ENCODE measurements around the gene POLK. TPM values are rescaled to one million over a fixed set of nuclear protein-coding genes. Genes with fewer than 3 reads are reported as not detected.
"Not testable (repeated sequence)": the region's sequence is repeated elsewhere in the genome, so short reads cannot be mapped to it uniquely, and the experiment has no call there.

Gene POLK
- total RNA-seq, 1 experiment from 2014 or later: 9.0 TPM

- H4K20me1 ChIP-seq (ENCODE audit: low read length): no peaks in the 10 kb centered on the region
- BruUV-seq (replicated peaks): no TSS peak
- no peaks in the 10 kb centered on the region for H3K9me2 ChIP-seq (replicated peaks; ENCODE audit: low read length)
- no peak overlapping the region for H3K9ac ChIP-seq (ENCODE audit: low read length)
- intact Hi-C loops (cut with micrococcal nuclease): no loop called here
- no peaks in the 10 kb centered on the region; the same call in 1 of the 2 replicates for H3K36me3 ChIP-seq (ENCODE audit: low read depth, low read length)
- H3K27ac ChIP-seq (ENCODE audit: low read length): no peak overlapping the region
- ChIA-PET CTCF (no interaction called here), POLR2A (ENCODE audit: unreplicated experiment) (interaction anchor here (0.7 kb wide), 1 partner anchor 70 kb away, joined by 8 read pairs; no protein-coding TSS in a partner anchor)
- ATAC-seq (no peak), DNase-seq (no peak)
- H2AFZ ChIP-seq (ENCODE audit: low read length): no peak overlapping the region
- no peaks in the 10 kb centered on the region for H3K9me3 ChIP-seq (ENCODE audit: low read length)
- no peaks in the 10 kb centered on the region for H3K27me3 ChIP-seq (ENCODE audit: low read length)
- no peaks in the 10 kb centered on the region for H3F3A ChIP-seq (ENCODE audit: low read length, unreplicated experiment)
- no peak overlapping the region for H3K4me3 ChIP-seq (ENCODE audit: low read length)
- H3K4me1 ChIP-seq (ENCODE audit: insufficient read depth, low read length): no peaks in the 10 kb centered on the region; the same call in 1 of the 2 replicates
- H3K4me2 ChIP-seq (ENCODE audit: low read length): no peak overlapping the region
- TF ChIP-seq, protein P1, sequence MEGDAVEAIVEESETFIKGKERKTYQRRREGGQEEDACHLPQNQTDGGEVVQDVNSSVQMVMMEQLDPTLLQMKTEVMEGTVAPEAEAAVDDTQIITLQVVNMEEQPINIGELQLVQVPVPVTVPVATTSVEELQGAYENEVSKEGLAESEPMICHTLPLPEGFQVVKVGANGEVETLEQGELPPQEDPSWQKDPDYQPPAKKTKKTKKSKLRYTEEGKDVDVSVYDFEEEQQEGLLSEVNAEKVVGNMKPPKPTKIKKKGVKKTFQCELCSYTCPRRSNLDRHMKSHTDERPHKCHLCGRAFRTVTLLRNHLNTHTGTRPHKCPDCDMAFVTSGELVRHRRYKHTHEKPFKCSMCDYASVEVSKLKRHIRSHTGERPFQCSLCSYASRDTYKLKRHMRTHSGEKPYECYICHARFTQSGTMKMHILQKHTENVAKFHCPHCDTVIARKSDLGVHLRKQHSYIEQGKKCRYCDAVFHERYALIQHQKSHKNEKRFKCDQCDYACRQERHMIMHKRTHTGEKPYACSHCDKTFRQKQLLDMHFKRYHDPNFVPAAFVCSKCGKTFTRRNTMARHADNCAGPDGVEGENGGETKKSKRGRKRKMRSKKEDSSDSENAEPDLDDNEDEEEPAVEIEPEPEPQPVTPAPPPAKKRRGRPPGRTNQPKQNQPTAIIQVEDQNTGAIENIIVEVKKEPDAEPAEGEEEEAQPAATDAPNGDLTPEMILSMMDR (conservative IDR thresholded peaks at IDR 0.05; ENCODE audit: low read depth, low read length): no peak
- no peak for TF ChIP-seq EZH2phosphoT487 (IDR thresholded peaks at IDR 0.05; ENCODE audit: borderline replicate concordance, low read length)
- TF ChIP-seq EZH2 (IDR thresholded peaks at IDR 0.05; ENCODE audit: low read length, unreplicated experiment): no peak
- H3K79me2 ChIP-seq (ENCODE audit: low read length): peaks cover 26% of the 10 kb centered on the region
Measured at GRCh38 chr5:75529185-75529584, 17.5 kb downstream of the POLK start.

GRCh38 chr5:75532190-75532589, 20.5 kb downstream of the POLK start:
- POLR2A ChIA-PET (ENCODE audit: unreplicated experiment): no interaction called here
- TF ChIP-seq EZH2phosphoT487 (IDR thresholded peaks at IDR 0.05; ENCODE audit: borderline replicate concordance, low read length) (no peak), EZH2 (IDR thresholded peaks at IDR 0.05; ENCODE audit: low read length, unreplicated experiment) (no peak)
- TF ChIP-seq, protein P1 (conservative IDR thresholded peaks at IDR 0.05; ENCODE audit: low read depth, low read length): no peak
- DNase-seq (no peak), ATAC-seq (no peak)
- Histone ChIP-seq H3K4me1 (ENCODE audit: insufficient read depth, low read length) (no peaks in the 10 kb centered on the region), H3K27me3 (ENCODE audit: low read length) (no peaks in the 10 kb centered on the region), H3F3A (ENCODE audit: low read length, unreplicated experiment) (no peaks in the 10 kb centered on the region), H3K36me3 (ENCODE audit: low read depth, low read length) (peaks cover 10% of the 10 kb centered on the region; the same call in 1 of the 2 replicates), H3K79me2 (ENCODE audit: low read length) (0 out of 2 replicates have a peak, but pooled peaks cover 10% of the 10 kb centered on the region), H3K27ac (ENCODE audit: low read length) (no peak overlapping the region), H3K4me3 (ENCODE audit: low read length) (no peak overlapping the region), H3K9me2 (replicated peaks; ENCODE audit: low read length) (no peaks in the 10 kb centered on the region), H2AFZ (ENCODE audit: low read length) (no peak overlapping the region), H4K20me1 (ENCODE audit: low read length) (no peaks in the 10 kb centered on the region), H3K9ac (ENCODE audit: low read length) (no peak overlapping the region), H3K9me3 (ENCODE audit: low read length) (no peaks in the 10 kb centered on the region), H3K4me2 (ENCODE audit: low read length) (no peak overlapping the region)
- CTCF ChIA-PET: no interaction called here
- intact Hi-C loops (cut with micrococcal nuclease): no loop called here
- BruUV-seq (replicated peaks): no TSS peak

- H3K79me2 ChIP-seq (ENCODE audit: low read length); H3K27me3 ChIP-seq (ENCODE audit: low read length); BruUV-seq (replicated peaks); POLR2A ChIA-PET (ENCODE audit: unreplicated experiment); ATAC-seq; H3F3A ChIP-seq (ENCODE audit: low read length, unreplicated experiment); H3K4me3 ChIP-seq (ENCODE audit: low read length); H3K27ac ChIP-seq (ENCODE audit: low read length); H3K4me2 ChIP-seq (ENCODE audit: low read length); H3K9me2 ChIP-seq (replicated peaks; ENCODE audit: low read length); H3K36me3 ChIP-seq (ENCODE audit: low read depth, low read length); H3K9ac ChIP-seq (ENCODE audit: low read length); H3K4me1 ChIP-seq (ENCODE audit: insufficient read depth, low read length); H3K9me3 ChIP-seq (ENCODE audit: low read length); intact Hi-C loops (cut with micrococcal nuclease); H2AFZ ChIP-seq (ENCODE audit: low read length); H4K20me1 ChIP-seq (ENCODE audit: low read length); CTCF ChIA-PET; DNase-seq: not testable (repeated sequence)
Measured at GRCh38 chr5:75533716-75534115, 22.0 kb downstream of the POLK start.
